GM18907 (cell line): ENCODE data around the gene GJB2.

Experiments used
- ATAC-seq: cut with Tn5 transposase; IDR thresholded peaks from one replicate; pipeline ENCODE4 v1.9.1; 2021; ENCODE audit warnings: mild to moderate bottlenecking, moderate library complexity; ENCODE audit not compliant: unreplicated experiment

GJB2 gene

GRCh38 chr13:20142927-20143480, 49.7 kb downstream of the GJB2 start:
- no peak for ATAC-seq

DNA sequence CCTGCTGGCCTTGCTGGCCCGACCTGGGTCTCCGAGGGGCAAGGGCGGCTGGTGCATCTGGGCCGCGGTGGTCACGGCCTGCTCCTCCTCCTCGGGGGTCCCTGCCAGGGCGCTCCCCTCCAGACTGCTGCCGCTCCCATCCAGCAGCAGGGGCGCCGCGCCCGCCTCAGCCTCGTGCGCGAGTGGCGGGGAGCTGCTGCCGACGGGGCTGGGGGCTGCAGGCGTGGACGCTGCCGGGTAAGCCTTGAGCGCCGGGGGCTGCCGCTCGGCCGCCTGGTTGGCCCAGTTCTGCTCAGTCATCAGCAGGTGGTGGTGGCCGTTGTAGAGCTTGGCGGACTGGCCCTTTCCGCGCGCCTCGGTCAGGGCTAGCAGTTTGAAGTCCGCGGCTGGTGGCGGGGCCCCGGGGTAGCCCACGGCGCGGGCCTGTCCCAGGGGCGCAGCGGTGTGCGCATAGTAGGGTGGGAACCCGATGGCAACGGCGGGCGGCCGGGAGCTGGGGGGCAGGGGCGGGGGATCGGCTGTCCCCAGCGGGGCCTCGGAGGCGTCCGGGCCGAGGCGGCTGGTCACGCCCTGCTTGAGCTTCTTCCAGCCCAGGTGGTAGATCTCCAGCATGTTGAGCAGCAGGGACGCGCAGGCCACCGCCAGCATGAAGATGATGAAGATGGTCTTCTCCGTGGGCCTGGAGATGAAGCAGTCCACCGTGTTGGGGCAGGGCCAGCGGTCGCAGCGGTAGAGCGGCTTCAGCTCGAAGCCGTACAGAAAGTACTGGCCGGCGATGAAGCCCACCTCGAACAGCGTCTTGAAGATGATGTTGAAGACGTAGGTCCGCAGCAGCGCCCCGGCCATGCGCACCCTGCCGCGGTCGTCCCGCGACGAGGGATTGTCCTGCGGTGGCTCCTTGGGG, 50.5 kb downstream of the GJB2 start:
- ATAC-seq = no peak

- no peak for ATAC-seq
Observed at GRCh38 chr13:20141238-20142022, 51.3 kb downstream of the GJB2 start.

DNA sequence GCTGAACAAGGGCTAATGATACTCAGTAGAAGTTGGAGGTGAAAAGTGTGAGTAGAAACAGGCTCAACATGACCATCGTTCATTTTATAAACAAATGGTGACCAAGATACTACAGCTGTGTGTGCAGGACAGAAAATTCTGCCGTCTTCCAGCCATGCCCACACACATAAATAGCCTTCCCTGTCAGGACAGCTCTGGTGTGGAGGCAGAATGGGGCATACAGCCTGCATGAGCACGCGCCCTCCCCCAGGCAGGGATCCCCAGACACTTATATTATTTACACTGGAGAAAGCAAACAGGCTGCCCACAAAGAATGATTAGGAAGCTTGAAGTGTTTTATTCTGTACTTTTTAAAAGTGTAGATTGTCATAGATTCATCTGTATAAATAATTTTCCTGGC, 52.3 kb downstream of the GJB2 start:
- no peak for ATAC-seq

GRCh38 chr13:20137875-20138274, 54.9 kb downstream of the GJB2 start:
- ATAC-seq = no peak
